Fibroblast of skin of back (primary cell): ENCODE measurements around the gene SYNE1.
"Not testable (repeated sequence)": the region's sequence is repeated elsewhere in the genome, so short reads cannot be mapped to it uniquely, and the experiment has no call there.

Experiments
- DNase-seq: peaks from one replicate; pipeline ENCODE4 v3.0.0-alpha.2; 2013

The SYNE1 gene

GRCh38 chr6:152614776-152615175 is 22.4 kb downstream of the SYNE1 start:
- DNase-seq, result not testable (repeated sequence)

DNA sequence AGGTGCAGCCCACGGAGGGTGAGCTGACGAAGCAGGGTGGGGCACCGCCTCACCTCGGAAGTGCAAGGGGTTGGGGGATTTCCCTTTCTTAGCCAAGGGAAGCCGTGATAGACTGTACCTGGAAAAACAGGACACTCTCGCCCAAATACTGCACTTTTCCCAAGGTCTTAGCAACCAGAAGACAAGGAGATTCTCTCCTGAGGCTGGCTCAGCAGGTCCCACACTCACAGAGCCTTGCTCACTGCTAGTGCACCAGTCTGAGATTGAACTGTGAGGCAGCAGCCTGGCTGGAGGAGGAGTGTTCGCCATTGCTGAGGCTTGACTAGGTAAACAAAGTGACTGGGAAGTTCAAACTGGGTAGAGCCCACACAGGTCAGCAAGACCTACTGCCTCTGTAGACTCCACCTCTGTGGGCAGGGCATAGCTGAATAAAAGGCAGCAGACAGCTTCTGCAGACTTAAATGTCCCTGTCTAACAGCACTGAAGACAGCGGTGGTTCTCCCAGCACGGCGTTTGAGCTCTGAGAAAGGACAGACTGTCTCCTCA is 28.0 kb downstream of the SYNE1 start:
- DNase-seq, result no peak

DNA sequence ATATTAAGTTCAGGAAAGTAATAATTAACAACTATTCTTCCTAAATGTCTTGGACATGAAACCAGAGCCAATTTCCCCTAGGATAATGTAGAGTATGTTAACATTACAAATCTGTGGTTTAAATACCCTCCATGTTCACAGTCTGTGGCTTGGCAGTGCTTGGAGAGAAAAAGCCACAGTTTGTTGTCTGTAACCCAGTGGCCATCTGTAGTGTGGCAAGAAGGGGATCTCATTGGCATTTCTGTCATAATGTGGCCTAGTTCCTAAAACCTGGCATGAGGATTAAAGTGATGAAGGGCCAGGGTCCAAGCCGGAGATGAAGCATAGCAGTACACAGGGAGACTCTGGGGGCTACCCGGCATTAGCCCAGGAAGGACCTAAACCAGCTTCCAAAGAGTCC is 31.2 kb downstream of the SYNE1 start:
- DNase-seq, result no peak

GRCh38 chr6:152605342-152605741 is 31.8 kb downstream of the SYNE1 start:
- DNase-seq, result peak; percentile 4

- no peak for DNase-seq
Observed at GRCh38 chr6:152603911-152604310, 33.3 kb downstream of the SYNE1 start.

GRCh38 chr6:152600022-152600421 is 37.1 kb downstream of the SYNE1 start:
- DNase-seq, result no peak

- peak; percentile 21 for DNase-seq
Observed at GRCh38 chr6:152598901-152599537, 38.1 kb downstream of the SYNE1 start.

- peak; percentile 38 for DNase-seq
Observed at GRCh38 chr6:152598421-152598820, 38.7 kb downstream of the SYNE1 start.

- no peak for DNase-seq
Observed at GRCh38 chr6:152596726-152597125, 40.4 kb downstream of the SYNE1 start.

- DNase-seq, result no peak
Observed at GRCh38 chr6:152595499-152595898, 41.7 kb downstream of the SYNE1 start.

DNA sequence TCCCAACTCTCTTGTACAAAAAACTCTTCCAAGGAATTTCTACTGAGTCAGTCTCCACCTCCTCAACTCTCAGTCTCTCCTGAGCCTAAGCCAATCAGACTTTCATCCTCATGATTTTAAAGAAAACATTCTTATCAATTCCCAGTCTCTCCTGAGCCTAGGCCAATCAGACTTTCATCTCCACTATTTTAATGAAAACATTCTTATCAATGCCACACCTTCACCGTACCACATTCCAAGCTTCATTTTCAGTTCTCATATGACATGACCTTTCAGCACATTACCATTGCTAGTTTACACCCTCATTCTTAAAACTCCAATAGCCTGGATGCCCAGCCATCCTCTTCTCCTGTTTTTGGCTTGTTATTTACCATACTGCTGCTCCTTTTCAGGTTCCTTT is 42.5 kb downstream of the SYNE1 start:
- DNase-seq, result no peak

DNA sequence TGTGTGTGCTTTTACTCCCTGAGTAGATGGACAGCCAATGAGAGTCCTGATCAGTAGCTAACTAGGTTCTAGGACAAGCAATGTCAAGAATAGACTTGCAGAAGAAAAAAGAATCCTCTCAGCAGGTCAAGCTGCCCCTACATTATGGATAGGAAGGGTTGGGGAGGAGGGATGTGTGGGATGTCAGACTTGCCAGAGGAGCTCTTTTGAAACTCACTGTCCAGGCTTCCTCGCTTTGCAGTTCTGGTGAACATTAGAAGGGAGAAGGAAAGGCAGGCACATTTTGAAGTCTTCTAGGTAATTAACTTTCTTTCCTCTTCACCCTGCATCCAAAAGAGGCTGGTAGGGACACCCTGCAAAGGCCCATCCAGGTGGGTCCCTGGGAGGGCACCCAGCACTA is 48.7 kb downstream of the SYNE1 start:
- no peak for DNase-seq

GRCh38 chr6:152587473-152587872 is 49.7 kb downstream of the SYNE1 start:
- no peak for DNase-seq

- DNase-seq, result no peak
Observed at GRCh38 chr6:152585236-152585635, 51.9 kb downstream of the SYNE1 start.

DNA sequence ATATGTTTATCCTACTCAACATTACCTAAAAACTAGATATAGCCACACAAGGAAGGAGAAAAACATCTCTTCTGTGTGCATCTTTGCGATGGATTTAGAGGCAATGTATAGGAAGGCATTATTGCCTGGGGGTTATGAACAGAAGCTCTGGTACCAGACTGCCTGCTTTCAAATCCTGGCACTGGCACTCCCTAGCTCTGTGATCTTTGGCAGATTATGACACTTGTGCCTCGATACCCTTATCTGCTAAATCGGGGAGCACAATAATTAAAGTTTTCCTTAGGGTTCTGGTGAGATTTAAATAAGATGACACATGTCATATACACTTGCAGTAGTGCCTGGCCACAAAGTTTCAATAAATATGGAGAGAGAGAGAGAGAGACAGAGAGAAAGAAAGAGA is 53.3 kb downstream of the SYNE1 start:
- no peak for DNase-seq

GRCh38 chr6:152576525-152576924 is 60.6 kb downstream of the SYNE1 start:
- DNase-seq, result no peak

GRCh38 chr6:152575621-152576150 is 61.5 kb downstream of the SYNE1 start:
- no peak for DNase-seq

GRCh38 chr6:152575161-152575560 is 62.0 kb downstream of the SYNE1 start:
- no peak for DNase-seq

GRCh38 chr6:152573762-152574161 is 63.4 kb downstream of the SYNE1 start:
- no peak for DNase-seq

DNA sequence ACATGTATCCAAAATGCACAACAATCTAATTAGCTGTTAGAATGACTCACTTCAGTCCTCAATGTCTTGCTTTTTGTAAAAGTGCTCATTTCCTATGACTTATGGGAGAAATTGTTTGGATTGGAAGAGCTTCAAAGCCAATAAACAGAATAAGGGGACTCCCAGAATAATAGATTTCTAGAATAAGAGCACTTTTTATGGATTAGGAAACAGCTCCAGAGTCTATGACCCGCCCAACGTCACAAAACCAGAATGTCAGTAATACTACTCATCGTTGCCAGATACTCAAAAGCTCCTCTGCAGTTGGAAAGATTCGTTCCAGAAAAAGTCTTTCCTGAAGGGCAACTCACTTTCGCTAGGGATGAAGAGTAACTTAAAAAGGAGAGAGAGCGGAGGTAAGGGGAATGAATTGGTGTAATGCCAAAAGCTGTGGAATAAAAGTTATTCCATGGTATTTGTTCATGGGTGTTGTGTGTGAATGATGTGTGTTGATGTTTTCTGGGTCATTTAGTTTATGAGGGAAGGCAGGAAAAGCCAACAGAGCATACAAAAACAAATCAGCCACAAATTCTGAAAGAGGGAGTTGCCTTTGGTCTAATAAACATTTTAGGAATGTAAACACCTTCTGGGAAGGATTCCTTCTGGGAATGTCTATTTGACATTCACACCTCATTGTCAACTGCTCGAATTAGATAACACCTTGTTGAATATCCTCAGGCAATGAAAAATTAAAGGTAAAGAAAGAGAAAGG is 64.6 kb downstream of the SYNE1 start:
- DNase-seq, result peak; percentile 17

DNA sequence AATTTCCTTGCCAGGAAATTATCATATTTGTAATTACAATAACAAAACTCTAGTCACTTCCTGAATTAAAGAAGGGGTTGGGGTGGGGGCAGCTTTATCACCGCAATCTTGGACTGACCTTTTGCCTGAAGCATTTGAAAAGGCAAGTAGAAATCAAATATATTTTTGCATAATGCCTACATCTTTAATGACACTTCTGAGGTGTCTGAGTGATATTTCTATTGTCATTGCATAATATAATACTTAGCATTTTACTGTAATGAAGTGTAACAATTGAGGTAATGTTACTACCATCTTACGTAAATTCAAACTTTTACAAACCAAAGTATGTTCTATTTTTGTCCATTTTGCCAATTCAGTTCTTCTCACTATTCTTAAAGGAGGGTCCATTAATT is 65.2 kb downstream of the SYNE1 start:
- no peak for DNase-seq

- no peak for DNase-seq
Observed at GRCh38 chr6:152571089-152571488, 66.1 kb downstream of the SYNE1 start.

GRCh38 chr6:152566103-152566875 is 70.9 kb downstream of the SYNE1 start:
- no peak for DNase-seq
